MM.1S (cell line): Measurements from ENCODE around the gene PTGES3.

Experiments used
- DNase-seq: peaks from one replicate; pipeline ENCODE4 v3.0.0-alpha.2; 2015
- H2AFZ ChIP-seq: fragments of 300-600 bp; sonication (generic); 2 replicates; pipeline ENCODE4 v1.6.0; 2016; ENCODE audit warnings: antibody characterized with exemption, low read length
- H3F3A ChIP-seq: fragments of 300-600 bp; sonication (generic); 2 replicates; pipeline ENCODE4 v1.6.1; 2016; ENCODE audit warnings: mild to moderate bottlenecking, antibody characterized with exemption, low read length, moderate library complexity, mixed read lengths; ENCODE audit not compliant: insufficient read depth
- H3K27ac ChIP-seq: fragments of 300-600 bp; sonication (generic); 2 replicates; pipeline ENCODE4 v1.5.1; 2016; ENCODE audit warnings: mild to moderate bottlenecking, low read length
- H3K27me3 ChIP-seq: fragments of 300-600 bp; sonication (generic); replicated peaks from 2 replicates; pipeline ENCODE4 v1.6.0; 2016; ENCODE audit warnings: low read length; ENCODE audit not compliant: insufficient read depth
- H3K36me3 ChIP-seq: fragments of 300-600 bp; sonication (generic); replicated peaks from 2 replicates; pipeline ENCODE4 v1.6.1; 2016; ENCODE audit warnings: mild to moderate bottlenecking, low read length, mixed read lengths; ENCODE audit not compliant: insufficient read depth
- H3K4me1 ChIP-seq: fragments of 300-600 bp; sonication (generic); 2 replicates; pipeline ENCODE4 v1.6.1; 2016; ENCODE audit warnings: low read length, mixed read lengths
- H3K4me2 ChIP-seq: fragments of 300-600 bp; sonication (generic); 2 replicates; pipeline ENCODE4 v1.6.0; 2016; ENCODE audit warnings: low read depth, low read length
- H3K4me3 ChIP-seq: fragments of 300-600 bp; sonication (generic); 2 replicates; pipeline ENCODE4 v1.5.1; 2016; ENCODE audit warnings: low read length, mixed read lengths
- H3K79me2 ChIP-seq: fragments of 300-600 bp; sonication (generic); 2 replicates; pipeline ENCODE4 v1.6.1; 2016; ENCODE audit warnings: mixed run types, low read length, mixed read lengths
- H3K9ac ChIP-seq: fragments of 300-600 bp; sonication (generic); 2 replicates; pipeline ENCODE4 v1.6.1; 2016; ENCODE audit warnings: low read length, mixed read lengths
- H3K9me2 ChIP-seq: fragments of 300-600 bp; sonication (generic); replicated peaks from 2 replicates; pipeline ENCODE4 v1.6.1; 2016; ENCODE audit warnings: mild to moderate bottlenecking, low read length, mixed read lengths; ENCODE audit not compliant: insufficient read depth
- H3K9me3 ChIP-seq: fragments of 300-600 bp; sonication (generic); replicated peaks from 2 replicates; pipeline ENCODE4 v1.6.1; 2016; ENCODE audit warnings: mild to moderate bottlenecking, low read length, mixed read lengths; ENCODE audit not compliant: insufficient read depth
- H4K20me1 ChIP-seq: fragments of 300-600 bp; sonication (generic); 2 replicates; pipeline ENCODE4 v1.6.1; 2016; ENCODE audit warnings: mild to moderate bottlenecking, low read length, moderate library complexity, mixed read lengths; ENCODE audit not compliant: insufficient read depth
- CTCF ChIP-seq: fragments of 300-600 bp; sonication (generic); IDR thresholded peaks from 2 replicates; pipeline ENCODE4 v1.5.1; 2016; ENCODE audit warnings: antibody characterized with exemption, low read length, mixed read lengths
- EZH2 ChIP-seq: fragments of 300-600 bp; sonication (generic); optimal IDR thresholded peaks from 2 replicates; pipeline ENCODE3; 2017; ENCODE audit warnings: low read depth, mild to moderate bottlenecking, antibody characterized with exemption, low read length, mixed read lengths
- EZH2phosphoT487 ChIP-seq: fragments of 300-600 bp; sonication (generic); IDR thresholded peaks from 2 replicates; pipeline ENCODE4 v1.6.1; 2018; ENCODE audit warnings: antibody characterized with exemption, low read length

Gene PTGES3

GRCh38 chr12:56634837-56635791 lies 53.0 kb downstream of the PTGES3 start:
- peaks cover 83% of the 10 kb centered on the region for H3K79me2 ChIP-seq
- H3K4me3 ChIP-seq: peak overlapping the region; percentile 71
- peak overlapping the region; percentile 97 for H3K4me2 ChIP-seq
- peak overlapping the region; percentile 75 for H3K27ac ChIP-seq
- H3K9me2 ChIP-seq: no peaks in the 10 kb centered on the region
- no peaks in the 10 kb centered on the region for H3K9me3 ChIP-seq
- H3K36me3 ChIP-seq: peaks cover 10% of the 10 kb centered on the region; the same call in 1 of the 2 replicates
- H3K27me3 ChIP-seq: no peaks in the 10 kb centered on the region
- TF ChIP-seq EZH2 (no peak), EZH2phosphoT487 (no peak), CTCF (peak; percentile 33)
- H4K20me1 ChIP-seq: 0 out of 2 replicates have a peak, but pooled peaks cover 10% of the 10 kb centered on the region
- DNase-seq: peak; percentile 84
- H2AFZ ChIP-seq: peak overlapping the region; percentile 25
- peaks cover 46% of the 10 kb centered on the region for H3K4me1 ChIP-seq
- peak overlapping the region; percentile 75 for H3K9ac ChIP-seq
- peaks cover 74% of the 10 kb centered on the region for H3F3A ChIP-seq

- Histone ChIP-seq H2AFZ (0 out of 2 replicates have a peak overlapping the region, but pooled peaks have one; percentile 1), H3K4me2 (peak overlapping the region; percentile 70), H3K4me1 (peaks cover 46% of the 10 kb centered on the region), H3K9me2 (no peaks in the 10 kb centered on the region), H3K4me3 (peak overlapping the region; percentile 71), H3K27me3 (no peaks in the 10 kb centered on the region), H4K20me1 (0 out of 2 replicates have a peak, but pooled peaks cover 10% of the 10 kb centered on the region), H3K9me3 (no peaks in the 10 kb centered on the region), H3K27ac (peak overlapping the region; percentile 64; the same call in 1 of the 2 replicates), H3K79me2 (peaks cover 83% of the 10 kb centered on the region), H3K36me3 (peaks cover 10% of the 10 kb centered on the region; the same call in 1 of the 2 replicates), H3F3A (peaks cover 69% of the 10 kb centered on the region), H3K9ac (peak overlapping the region; percentile 75)
- no peak for TF ChIP-seq CTCF
- TF ChIP-seq EZH2phosphoT487: no peak
- no peak for TF ChIP-seq EZH2
- DNase-seq: peak; percentile 63
These were observed 53.7 kb downstream of the PTGES3 start for GRCh38 chr12:56634242-56634836.

DNA sequence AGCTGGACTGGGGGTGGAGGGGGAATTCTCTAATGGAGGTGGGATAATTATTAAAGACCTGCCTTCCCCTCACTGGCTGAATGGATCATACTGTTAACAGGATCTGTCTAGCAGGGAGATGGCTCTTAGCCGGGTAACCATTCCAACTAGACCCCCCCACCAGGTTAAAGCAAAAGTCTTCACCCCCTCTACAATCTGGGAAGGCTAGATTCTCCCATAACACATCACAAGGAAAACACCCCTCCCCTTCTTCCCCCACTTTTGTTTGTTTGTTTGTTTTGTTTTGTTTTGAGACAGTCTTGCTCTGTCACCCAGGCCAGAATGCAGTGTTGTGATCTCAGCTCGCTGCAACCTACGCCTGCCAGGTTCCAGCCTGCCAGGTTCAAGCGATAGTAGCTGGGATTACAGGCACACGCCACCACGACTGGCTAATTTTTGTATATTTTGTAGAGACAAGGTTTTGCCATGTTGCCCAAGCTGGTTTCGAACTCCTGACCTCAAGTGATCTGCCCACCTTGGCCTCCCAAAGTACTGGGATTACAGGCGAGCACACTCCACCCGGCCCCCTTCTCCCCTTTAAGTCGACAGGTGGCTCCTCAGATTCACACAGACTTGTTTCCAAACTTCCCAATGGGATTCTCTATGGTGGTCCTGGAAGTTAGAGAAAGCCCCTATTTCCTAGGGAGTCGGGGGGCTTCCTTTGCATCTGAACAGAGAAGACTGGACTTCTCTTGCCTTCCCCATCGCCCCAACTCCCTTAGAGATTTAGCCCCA lies 54.4 kb downstream of the PTGES3 start:
- peaks cover 46% of the 10 kb centered on the region for H3K4me1 ChIP-seq
- peaks cover 6% of the 10 kb centered on the region; the same call in 1 of the 2 replicates for H3K36me3 ChIP-seq
- H2AFZ ChIP-seq: no peak overlapping the region
- H3K27me3 ChIP-seq: no peaks in the 10 kb centered on the region
- DNase-seq: no peak
- H3K4me2 ChIP-seq: peak overlapping the region; percentile 70
- TF ChIP-seq EZH2phosphoT487: no peak
- TF ChIP-seq CTCF: no peak
- no peak for TF ChIP-seq EZH2
- no peaks in the 10 kb centered on the region for H3K9me3 ChIP-seq
- H3K4me3 ChIP-seq: peak overlapping the region; percentile 71
- 0 out of 2 replicates have a peak, but pooled peaks cover 10% of the 10 kb centered on the region for H4K20me1 ChIP-seq
- H3K9me2 ChIP-seq: no peaks in the 10 kb centered on the region
- H3K27ac ChIP-seq: peak overlapping the region; percentile 64; the same call in 1 of the 2 replicates
- H3K9ac ChIP-seq: peak overlapping the region; percentile 75; the same call in 1 of the 2 replicates
- H3K79me2 ChIP-seq: peaks cover 85% of the 10 kb centered on the region
- peaks cover 71% of the 10 kb centered on the region for H3F3A ChIP-seq
